Raji (cell line): ENCODE data around the gene CBX4.

Source experiments
- POLR2A ChIP-seq: IDR thresholded peaks from 2 replicates; pipeline ENCODE4 v1.6.1; 2011; ENCODE audit warnings: low read depth, low read length, control low read depth; ENCODE audit not compliant: insufficient read depth

The CBX4 gene

DNA sequence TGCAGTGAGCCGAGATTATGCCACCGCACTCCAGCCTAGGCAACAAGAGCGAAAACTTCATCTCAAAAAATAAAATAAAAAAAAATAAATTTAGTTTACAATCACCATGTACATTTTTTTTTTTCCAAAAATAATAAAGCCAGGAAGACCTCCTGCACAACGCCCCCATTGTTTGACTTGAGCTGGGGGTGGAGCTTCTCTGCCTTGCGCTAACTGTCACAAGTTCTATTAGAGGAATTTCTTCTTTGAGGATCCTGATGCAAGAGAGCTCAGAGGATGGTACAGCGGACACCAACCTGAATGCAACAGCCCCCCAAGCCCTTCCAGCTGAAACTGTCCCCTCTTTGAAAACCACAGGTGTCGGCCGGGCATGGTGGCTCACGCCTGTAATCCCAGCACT lies 24.9 kb upstream of the CBX4 start:
- no peak for TF ChIP-seq POLR2A

DNA sequence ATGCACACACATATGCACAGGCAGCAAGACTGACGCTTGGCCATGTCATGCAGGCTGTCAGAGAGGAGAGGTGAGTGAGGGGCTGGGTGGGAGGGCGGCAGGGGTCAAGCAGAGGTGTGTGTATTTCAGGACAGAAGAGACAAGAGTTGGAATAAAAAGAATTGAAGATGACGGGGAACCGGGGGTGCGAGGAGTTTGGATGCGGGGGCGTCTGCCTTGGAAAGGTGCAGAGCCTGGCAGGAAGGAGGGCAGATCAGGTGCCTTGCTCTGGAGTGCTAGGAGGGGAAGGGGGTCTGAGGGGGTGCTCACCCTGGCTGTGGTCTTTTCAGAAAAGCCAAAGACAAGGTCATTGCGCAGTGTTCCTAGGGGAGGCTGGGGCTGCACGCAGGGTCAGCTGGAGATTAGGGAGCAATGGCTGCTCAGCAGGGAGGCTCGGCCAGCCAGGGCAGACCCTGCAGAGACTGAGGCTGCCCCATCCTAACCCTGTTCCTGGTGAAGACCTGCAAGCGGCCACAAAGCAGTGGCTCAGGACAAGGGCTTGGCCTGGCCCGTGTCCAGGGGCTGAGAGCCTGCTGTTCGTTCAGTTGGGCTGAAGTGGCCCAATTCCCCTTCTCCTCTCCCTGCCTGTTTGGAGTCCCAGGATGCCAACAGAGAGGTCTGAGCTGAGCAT lies 23.7 kb upstream of the CBX4 start:
- no peak for TF ChIP-seq POLR2A

DNA sequence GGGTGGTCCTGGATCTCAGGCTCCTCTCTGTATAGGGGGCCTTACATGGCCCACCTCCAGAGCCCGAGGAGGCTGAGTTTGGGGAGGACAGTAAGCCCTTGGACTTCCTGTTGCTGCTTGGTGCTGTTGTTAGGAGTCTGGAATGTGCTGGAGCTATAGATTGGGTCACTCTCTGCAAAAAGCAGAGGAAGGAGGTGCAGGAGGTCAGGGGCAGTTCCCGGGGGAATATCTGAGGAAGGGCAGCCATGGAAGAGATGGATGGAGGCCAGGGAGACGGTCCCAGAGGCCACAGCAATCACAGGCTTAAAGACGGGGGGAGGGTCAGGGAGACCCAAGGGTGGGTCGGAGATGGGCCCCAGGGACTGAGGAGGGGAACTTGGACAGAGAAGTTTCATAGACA lies 23.0 kb upstream of the CBX4 start:
- TF ChIP-seq POLR2A, result no peak

- TF ChIP-seq POLR2A, result no peak
These were observed 22.4 kb upstream of the CBX4 start for GRCh38 chr17:79861413-79862216.

- TF ChIP-seq POLR2A, result no peak
These were observed 20.7 kb upstream of the CBX4 start for GRCh38 chr17:79859676-79860615.

DNA sequence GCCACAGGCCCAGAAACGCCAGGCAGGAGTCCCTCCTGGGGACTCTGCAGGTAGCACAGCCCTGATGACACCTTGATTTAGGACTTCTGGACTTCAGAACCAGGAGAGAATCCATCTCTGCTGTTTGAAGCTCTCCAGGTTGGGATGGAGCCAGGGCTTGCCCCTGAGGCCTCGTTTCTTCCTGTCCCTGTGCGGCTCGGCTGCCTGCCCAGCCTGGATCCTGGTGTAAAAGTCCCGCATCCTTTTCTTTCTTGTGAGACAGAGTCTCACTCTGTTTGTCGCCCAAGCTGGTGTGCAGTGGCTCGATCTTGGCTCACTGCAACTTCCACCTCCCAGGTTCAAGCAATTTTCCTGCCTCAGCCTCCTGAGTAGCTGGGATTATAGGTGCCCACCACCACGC lies 17.9 kb upstream of the CBX4 start:
- TF ChIP-seq POLR2A, result no peak

GRCh38 chr17:79855331-79856124 lies 16.3 kb upstream of the CBX4 start:
- TF ChIP-seq POLR2A, result no peak

DNA sequence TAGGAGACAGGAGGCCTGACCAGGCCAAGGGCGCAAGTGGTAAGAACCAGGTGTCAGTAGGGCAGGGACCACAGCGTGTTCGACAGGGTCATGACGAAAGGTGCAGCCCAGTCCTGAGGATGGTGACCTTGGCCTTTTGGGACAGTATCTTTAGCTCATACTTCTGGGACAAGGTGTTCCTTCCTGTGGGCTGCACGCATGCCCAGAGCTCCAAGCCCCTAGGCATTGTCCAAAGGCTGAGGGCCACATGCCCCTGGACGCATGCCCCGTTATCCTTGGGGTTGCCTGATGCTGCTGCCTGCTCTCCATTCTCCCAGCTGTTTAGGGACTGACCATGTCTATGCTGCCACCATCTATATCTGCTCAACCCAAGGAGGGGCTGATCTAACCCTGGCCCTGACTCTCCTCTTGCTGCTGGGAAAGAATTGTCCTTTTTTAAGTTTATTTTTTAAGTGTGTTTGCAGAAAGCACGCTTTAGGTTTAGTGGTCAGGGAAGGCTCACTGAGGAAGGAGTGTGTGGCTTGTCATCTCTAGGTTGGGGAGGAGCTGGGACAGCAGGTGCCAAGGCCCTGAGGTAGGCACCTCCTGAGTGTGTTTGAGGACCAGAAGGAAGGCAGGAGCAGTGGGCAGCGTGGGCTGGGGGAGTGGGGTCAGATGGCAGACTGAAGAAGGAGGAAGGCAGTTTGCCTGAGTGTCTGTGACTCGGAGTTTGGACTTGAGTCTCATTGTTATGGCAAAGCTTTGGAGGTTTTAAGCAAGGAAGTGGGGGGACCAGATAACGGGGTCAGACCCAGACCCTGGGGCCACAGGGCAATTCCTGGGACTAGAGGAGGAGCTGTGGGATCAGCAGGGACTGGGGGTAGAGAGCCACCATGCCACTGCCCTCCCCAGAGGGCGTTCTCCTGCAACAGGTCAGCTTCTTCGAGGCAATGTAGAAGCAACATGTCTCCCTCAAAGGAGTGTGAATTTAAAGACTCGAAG lies 15.1 kb upstream of the CBX4 start:
- no peak for TF ChIP-seq POLR2A

DNA sequence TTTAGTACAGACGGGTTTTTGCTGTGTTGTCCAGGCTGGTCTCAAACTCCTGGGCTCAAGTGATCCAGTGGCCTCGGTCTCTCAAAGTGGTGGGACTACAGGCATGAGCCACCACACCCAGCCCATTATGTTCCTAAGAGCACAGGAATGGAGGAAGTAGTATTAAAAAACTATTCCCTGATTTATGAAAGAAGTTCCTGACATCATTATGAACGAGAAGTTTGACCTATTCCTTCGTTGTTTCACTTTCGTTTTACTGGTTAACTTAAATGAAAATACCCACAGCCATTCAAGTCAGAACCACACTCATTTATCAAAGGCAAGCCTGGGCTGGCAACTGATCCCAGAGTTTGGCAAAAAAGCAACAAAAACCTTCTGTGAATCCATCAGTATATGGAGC lies 13.5 kb upstream of the CBX4 start:
- TF ChIP-seq POLR2A, result no peak

DNA sequence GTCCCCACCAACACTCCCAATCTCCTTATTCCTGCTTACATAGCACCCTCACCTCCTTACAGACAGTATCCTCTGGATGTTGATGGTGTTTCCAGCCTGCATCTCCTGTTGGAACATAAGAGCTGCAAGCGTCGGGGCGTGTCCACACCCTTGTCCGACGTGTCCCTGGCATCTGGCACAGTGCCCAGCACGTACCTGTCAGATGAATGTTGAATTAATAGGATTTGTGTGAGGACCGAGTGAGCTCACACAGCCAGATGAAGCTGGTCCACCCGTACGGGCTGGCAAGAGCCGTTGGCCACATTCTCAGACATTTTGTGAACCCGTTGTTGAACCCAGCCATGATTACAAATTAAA lies 12.2 kb upstream of the CBX4 start:
- TF ChIP-seq POLR2A, result no peak

- TF ChIP-seq POLR2A, result no peak
These were observed 11.6 kb upstream of the CBX4 start for GRCh38 chr17:79850571-79851460.

DNA sequence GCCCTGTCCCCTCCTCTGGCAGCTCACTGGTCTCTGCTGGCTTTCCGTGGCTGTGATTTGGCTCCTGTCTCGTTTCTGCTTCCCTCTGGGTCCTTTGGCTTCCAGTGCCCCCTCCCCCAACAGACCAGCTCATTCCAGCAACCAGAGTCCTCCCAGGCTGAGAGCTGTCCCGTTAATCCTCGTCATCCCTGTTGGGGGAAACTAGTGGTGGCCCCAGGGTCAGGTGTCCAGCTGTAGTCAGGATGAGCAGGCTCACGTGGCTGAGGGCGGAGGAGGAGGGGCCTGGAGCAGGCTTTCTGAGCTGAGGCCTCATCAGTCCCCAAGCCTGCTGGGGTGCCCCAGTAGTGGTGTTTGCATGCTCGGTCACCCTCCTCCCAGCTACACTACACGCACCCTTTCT lies 10.7 kb upstream of the CBX4 start:
- no peak for TF ChIP-seq POLR2A

DNA sequence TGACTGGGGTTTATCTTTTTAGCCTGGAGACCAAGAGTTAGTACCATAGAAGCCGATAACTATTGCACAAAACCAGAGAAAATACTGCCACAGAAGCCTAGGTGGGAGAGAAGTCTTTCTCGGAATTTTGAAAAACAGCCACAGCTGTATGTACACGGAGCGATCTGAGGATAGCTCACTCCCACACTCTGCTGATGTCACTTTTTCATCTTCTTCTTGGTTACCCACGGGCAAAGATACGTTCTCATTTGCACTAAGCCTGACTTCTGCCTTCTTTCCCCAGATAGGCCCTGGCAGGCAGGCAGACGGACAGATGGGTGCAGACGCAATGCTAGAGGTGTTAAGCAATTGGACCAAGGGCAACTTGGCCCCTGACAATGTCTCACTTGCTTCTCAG lies 9.1 kb upstream of the CBX4 start:
- TF ChIP-seq POLR2A, result no peak
